Mammary epithelial cell (primary cell): Measurements from ENCODE around the gene TMEM256.

Source experiments
- CTCF ChIP-seq, 2 donors: IDR thresholded peaks in 1 of 2; conservative IDR thresholded peaks in 1 of 2; 2 replicates each; pipeline ENCODE4 v1.5.1; 2011 to 2012; ENCODE audit warnings: inconsistent platforms in 2 of 2, low read length in 2 of 2, mild to moderate bottlenecking in 2 of 2, control low read depth in 1 of 2, low read depth in 1 of 2; ENCODE audit not compliant: insufficient read depth in 1 of 2; ENCODE audit errors: extremely low read depth in 1 of 2
- EZH2 ChIP-seq: IDR thresholded peaks from 2 replicates; pipeline ENCODE4 v1.6.1; 2012; ENCODE audit warnings: low read length, inconsistent platforms, borderline replicate concordance

GRCh38 chr17:7389924-7390910, 13.7 kb downstream of the TMEM256 start:
- TF ChIP-seq CTCF (conservative IDR thresholded peaks at IDR 0.05 in 1 of 2, IDR thresholded peaks at IDR 0.05 in 1 of 2; ENCODE audit: extremely low read depth in 1 of 2, insufficient read depth in 1 of 2, low read depth in 1 of 2, low read length in 2 of 2) (no peak), EZH2 (no peak)
